NCI-H1092 treated with DMSO at 0.1 percent for 48 hours (cell line): ENCODE measurements around the gene TUBB6.

Source experiments
- DNase-seq: peaks from one replicate; lab custom pipeline; 2025; lab: John Stamatoyannopoulos, UW

Gene TUBB6

GRCh38 chr18:12291161-12291560 is 16.9 kb upstream of the TUBB6 start:
- no peak for DNase-seq

- no peak for DNase-seq
Observed at GRCh38 chr18:12291690-12292089, 16.4 kb upstream of the TUBB6 start.

GRCh38 chr18:12293831-12294230 is 14.2 kb upstream of the TUBB6 start:
- DNase-seq, result no peak

- DNase-seq, result no peak
Observed at GRCh38 chr18:12295389-12296086, 12.5 kb upstream of the TUBB6 start.

- DNase-seq, result no peak
Observed at GRCh38 chr18:12296087-12296403, 12.0 kb upstream of the TUBB6 start.

GRCh38 chr18:12296457-12296856 is 11.6 kb upstream of the TUBB6 start:
- DNase-seq, result no peak

GRCh38 chr18:12299862-12300261 is 8.2 kb upstream of the TUBB6 start:
- DNase-seq, result no peak

GRCh38 chr18:12301263-12302005 is 6.6 kb upstream of the TUBB6 start:
- DNase-seq, result no peak

GRCh38 chr18:12302391-12303147 is 5.5 kb upstream of the TUBB6 start:
- DNase-seq, result no peak

GRCh38 chr18:12304351-12305210 is 3.5 kb upstream of the TUBB6 start:
- DNase-seq, result peak; percentile 64

GRCh38 chr18:12305211-12305610 is 2.8 kb upstream of the TUBB6 start:
- no peak for DNase-seq

- no peak for DNase-seq
Observed at GRCh38 chr18:12305930-12306629, 2.0 kb upstream of the TUBB6 start.

GRCh38 chr18:12306752-12307700 is 1.0 kb upstream of the TUBB6 start:
- DNase-seq, result no peak

GRCh38 chr18:12308386-12309100 is 502 bp downstream of the TUBB6 start:
- no peak for DNase-seq

GRCh38 chr18:12309683-12310198 is 1.7 kb downstream of the TUBB6 start:
- DNase-seq, result no peak

- no peak for DNase-seq
Observed at GRCh38 chr18:12310762-12311161, 2.7 kb downstream of the TUBB6 start.

- no peak for DNase-seq
Observed at GRCh38 chr18:12312976-12313375, 4.9 kb downstream of the TUBB6 start.

- DNase-seq, result no peak
Observed at GRCh38 chr18:12313530-12314245, 5.6 kb downstream of the TUBB6 start.
